A549 treated with CpdA at 1 μM for 4 hours (cell line): Measurements from ENCODE around the gene BOD1L1. TPM values are rescaled to one million over a fixed set of nuclear protein-coding genes. Genes with fewer than 3 reads are reported as not detected.

Experiments
- total RNA-seq: library from RNA; stranded (reverse); fragments of 200-300 nt; extraction: Qiagen RNA extraction; gene quantifications from 5 replicates; pipeline ENCODE4 v1.2.3, GENCODE V29; 2022; ENCODE audit warnings: low read depth

BOD1L1 gene
- 17.5 to 28.9 TPM (median 18.7 TPM) in 5 replicates for total RNA-seq

DNA sequence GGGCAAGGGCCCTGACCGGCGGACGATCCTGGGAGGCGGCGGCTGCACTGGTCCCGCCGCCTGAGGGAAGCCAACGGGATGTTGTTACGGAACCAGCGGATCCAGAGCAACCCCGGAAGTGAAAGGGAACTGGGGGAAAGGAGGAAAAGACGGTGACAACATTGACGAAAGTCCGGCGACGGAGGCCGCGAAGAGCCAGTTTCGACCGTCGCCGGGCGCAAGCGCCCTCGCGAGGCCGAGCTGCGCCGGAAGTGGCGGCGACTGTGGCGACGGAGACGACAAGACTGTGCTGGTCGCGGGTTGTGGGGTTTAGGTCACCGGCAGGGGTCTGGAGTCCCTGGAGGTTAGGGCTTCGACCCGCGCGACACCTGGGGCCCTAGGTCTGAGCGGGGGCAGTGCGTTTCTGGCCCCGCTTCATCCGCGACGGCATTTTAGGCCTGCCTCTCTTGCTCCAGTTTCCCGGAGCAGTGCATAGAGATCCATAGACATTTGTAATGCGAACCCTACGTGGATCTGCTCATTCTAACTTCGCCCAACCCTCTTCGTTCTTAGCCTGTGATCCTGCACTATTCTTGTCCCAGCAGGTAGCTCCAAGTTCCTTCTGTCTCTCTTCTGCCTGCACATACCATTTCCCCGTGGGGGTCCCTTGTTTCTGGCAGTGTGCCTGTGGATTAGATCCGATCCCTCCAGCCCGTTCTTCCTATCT, at the start of gene BOD1L1:
TSS of gene BOD1L1 (minus strand) at position 120 of the 706 bp plus-strand sequence. CDS start 138 bp downstream, outside the sequence.

GRCh38 chr4:13543839-13544605, 83.5 kb downstream of the BOD1L1 start, which contains the start of gene NKX3-2:
TSS of gene NKX3-2 (minus strand) at chr4:13544508. CDS start at chr4:13544414, 94 bp downstream.

Other genes with a start within 250 kb of the BOD1L1 start
- 8.9 to 10.1 TPM (median 9.2 TPM) in 5 replicates for gene RAB28, start 143.4 kb downstream of the BOD1L1 start, total RNA-seq
- 0.14 to 0.24 TPM (median 0.17 TPM) in 5 replicates for gene NKX3-2, start 83.2 kb downstream of the BOD1L1 start, total RNA-seq